Ascending aorta (tissue), 2 donors: ENCODE measurements around the gene TXLNB. TPM values are rescaled to one million over a fixed set of nuclear protein-coding genes. Genes with fewer than 3 reads are reported as not detected.
"Not testable (repeated sequence)": the region's sequence is repeated elsewhere in the genome, so short reads cannot be mapped to it uniquely, and the experiment has no call there.

ENCODE experiments used
- DNase-seq, 2 donors: peaks; one replicate each; pipeline ENCODE4 v3.0.0-alpha.2; 2019; ENCODE audit warnings: low spot score in 2 of 2
- H3K27ac ChIP-seq, 2 donors: fragments of 200-600 bp; sonication (generic); one replicate each; pipeline ENCODE4 v1.5.1; 2016 to 2017; ENCODE audit warnings: mild to moderate bottlenecking in 1 of 2
- H3K27me3 ChIP-seq: fragments of 200-600 bp; sonication (generic); one replicate; pipeline ENCODE4 v1.5.1; 2017
- H3K36me3 ChIP-seq, 2 donors: fragments of 200-600 bp; sonication (generic); one replicate each; pipeline ENCODE4 v1.5.1; 2016
- H3K4me1 ChIP-seq, 2 donors: fragments of 200-600 bp; sonication (generic); one replicate each; pipeline ENCODE4 v1.5.1; 2016 to 2017; ENCODE audit warnings: mild to moderate bottlenecking in 1 of 2
- H3K4me3 ChIP-seq, 2 donors: fragments of 200-600 bp; sonication (generic); one replicate each; pipeline ENCODE4 v1.5.1; 2016 to 2017; ENCODE audit warnings: mild to moderate bottlenecking in 1 of 2
- H3K9me3 ChIP-seq, 2 donors: fragments of 200-600 bp; sonication (generic); one replicate each; pipeline ENCODE4 v1.5.1; 2016
- intact Hi-C: fragments of 100-400 bp; cut with DNase I; formaldehyde crosslinking; loops from one replicate; pipeline ENCODE4 v1.15.1; 2023
- total RNA-seq: library from RNA; depleted of rRNA; stranded (reverse); fragments of >200 nt; gene quantifications from one replicate; pipeline ENCODE4 v1.1.0, GENCODE V29; 2016
- TF ChIP-seq, protein P1 (sequence below), 3 experiments: fragments of 200-600 bp in 2 of 3; fragments of 450-650 bp in 1 of 3; sonication (generic) in 2 of 3; IDR thresholded peaks; one replicate each; pipeline ENCODE4 v1.5.1; 2016 to 2019; ENCODE audit warnings: antibody characterized with exemption in 3 of 3, mild to moderate bottlenecking in 1 of 3, moderate library complexity in 1 of 3

The TXLNB gene
- total RNA-seq, 1 donor from 2014 or later, result not detected

DNA sequence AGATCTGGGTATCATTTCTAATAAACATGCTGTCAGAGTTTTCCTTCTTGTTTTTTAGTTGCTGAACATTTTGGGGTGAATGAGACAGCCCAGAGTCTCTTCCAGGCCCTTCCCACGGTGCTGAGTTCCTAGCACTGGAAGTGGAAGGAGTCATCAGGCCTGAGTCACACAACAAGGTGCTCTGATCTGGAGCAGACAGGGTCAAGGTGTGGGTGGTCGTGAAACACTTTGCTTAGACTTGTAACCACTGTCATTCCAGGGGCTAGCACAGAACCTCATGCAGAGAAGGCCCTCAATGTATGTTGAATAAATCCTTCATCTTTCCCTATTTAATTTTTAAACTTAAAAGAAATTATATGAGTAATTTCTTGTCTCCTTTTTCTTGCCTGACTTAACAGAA is 60.6 kb downstream of the TXLNB start:
- H3K4me1 ChIP-seq, result no peaks in the 10 kb centered on the region
- intact Hi-C loops, result loop anchor here (10.0 kb wide), 1 partner anchor 844 kb away; no protein-coding TSS in a partner anchor
- TF ChIP-seq, protein P1, sequence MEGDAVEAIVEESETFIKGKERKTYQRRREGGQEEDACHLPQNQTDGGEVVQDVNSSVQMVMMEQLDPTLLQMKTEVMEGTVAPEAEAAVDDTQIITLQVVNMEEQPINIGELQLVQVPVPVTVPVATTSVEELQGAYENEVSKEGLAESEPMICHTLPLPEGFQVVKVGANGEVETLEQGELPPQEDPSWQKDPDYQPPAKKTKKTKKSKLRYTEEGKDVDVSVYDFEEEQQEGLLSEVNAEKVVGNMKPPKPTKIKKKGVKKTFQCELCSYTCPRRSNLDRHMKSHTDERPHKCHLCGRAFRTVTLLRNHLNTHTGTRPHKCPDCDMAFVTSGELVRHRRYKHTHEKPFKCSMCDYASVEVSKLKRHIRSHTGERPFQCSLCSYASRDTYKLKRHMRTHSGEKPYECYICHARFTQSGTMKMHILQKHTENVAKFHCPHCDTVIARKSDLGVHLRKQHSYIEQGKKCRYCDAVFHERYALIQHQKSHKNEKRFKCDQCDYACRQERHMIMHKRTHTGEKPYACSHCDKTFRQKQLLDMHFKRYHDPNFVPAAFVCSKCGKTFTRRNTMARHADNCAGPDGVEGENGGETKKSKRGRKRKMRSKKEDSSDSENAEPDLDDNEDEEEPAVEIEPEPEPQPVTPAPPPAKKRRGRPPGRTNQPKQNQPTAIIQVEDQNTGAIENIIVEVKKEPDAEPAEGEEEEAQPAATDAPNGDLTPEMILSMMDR (IDR thresholded peaks at IDR 0.05), result no peak
- no peaks in the 10 kb centered on the region for H3K9me3 ChIP-seq
- no peak for DNase-seq
- no peak overlapping the region for H3K4me3 ChIP-seq
- H3K27me3 ChIP-seq, result no peaks in the 10 kb centered on the region
- H3K27ac ChIP-seq, result no peak overlapping the region
- H3K36me3 ChIP-seq, result no peaks in the 10 kb centered on the region

DNA sequence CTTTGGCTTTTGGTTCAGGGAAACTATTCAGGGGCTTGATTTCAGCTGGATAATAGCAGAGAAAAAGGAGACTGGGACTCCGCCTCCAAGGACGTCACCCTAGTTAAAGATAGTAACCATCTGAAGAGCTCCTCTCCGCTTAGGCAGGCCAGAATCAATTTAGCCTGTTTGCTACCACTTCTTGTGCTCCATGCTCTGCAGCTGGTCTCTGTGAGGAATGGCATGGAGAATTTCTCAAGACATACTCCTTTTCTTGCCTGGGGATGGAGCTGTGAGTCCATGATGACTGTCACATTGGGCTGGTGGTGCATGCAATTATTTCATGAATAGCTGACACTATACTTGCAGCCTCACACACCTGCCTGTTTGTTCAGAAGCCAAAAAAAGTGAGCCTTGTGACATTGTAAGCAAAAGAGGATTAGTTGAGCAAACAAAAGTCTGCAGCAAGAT is 61.4 kb downstream of the TXLNB start:
- DNase-seq, result no peak
- intact Hi-C loops, result loop anchor here (10.0 kb wide), 1 partner anchor 844 kb away; no protein-coding TSS in a partner anchor
- no peak overlapping the region for H3K27ac ChIP-seq
- no peaks in the 10 kb centered on the region for H3K9me3 ChIP-seq
- no peaks in the 10 kb centered on the region for H3K27me3 ChIP-seq
- no peaks in the 10 kb centered on the region for H3K4me1 ChIP-seq
- H3K36me3 ChIP-seq, result no peaks in the 10 kb centered on the region
- TF ChIP-seq, protein P1 (IDR thresholded peaks at IDR 0.05), result peak in 1 of 3 experiments; percentile 37
- no peak overlapping the region for H3K4me3 ChIP-seq

DNA sequence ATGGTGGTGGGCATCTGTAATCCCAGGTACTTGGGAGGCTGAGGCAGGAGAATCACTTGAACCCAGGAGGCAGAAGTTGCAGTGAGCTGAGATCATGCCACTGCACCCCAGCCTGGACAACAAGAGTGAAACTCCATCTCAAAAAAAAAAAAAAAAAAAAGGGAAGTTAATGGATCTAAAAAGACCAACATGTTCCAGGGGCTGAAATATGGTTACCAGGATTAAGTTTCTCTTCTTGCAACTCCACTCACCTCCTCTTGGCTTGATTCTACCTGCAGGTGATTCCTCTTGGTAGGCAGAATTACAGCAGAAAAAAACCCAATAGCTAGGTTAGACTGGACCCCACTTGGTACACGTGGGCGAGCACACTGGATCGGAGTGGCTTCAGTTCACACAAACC is 63.4 kb downstream of the TXLNB start:
- H3K27ac ChIP-seq, H3K36me3 ChIP-seq, H3K4me3 ChIP-seq, DNase-seq, H3K4me1 ChIP-seq, H3K27me3 ChIP-seq, intact Hi-C loops, H3K9me3 ChIP-seq: not testable (repeated sequence)

DNA sequence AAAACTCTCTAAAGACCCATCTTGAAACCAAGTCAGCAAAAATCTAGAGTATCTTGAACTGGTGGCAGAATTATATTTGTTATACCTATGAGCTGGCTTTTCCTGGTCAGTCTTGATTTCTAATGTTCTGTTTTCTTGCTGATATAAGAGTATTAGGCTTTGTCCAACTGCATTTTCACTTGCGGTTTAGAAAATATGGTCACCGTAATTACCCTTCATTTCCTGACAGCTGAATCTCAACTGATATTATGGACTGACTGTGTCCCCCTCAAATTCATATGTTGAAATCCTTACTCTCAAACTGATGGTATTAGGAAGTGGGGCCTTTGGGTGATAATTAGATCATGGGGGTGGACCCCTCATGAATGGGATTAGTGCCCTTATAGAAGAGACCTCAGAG is 72.1 kb downstream of the TXLNB start:
- H3K4me1 ChIP-seq, result peaks cover 0 to 7% of the 10 kb centered on the region in 2 donors
- no peak for DNase-seq
- no peaks in the 10 kb centered on the region for H3K9me3 ChIP-seq
- intact Hi-C loops, result loop anchor here (1.0 kb wide), 1 partner anchor 145 kb away; no protein-coding TSS in a partner anchor
- H3K27me3 ChIP-seq, result no peaks in the 10 kb centered on the region
- no peak overlapping the region for H3K4me3 ChIP-seq
- H3K27ac ChIP-seq, result peak overlapping the region; percentile 58 to 78
- no peaks in the 10 kb centered on the region for H3K36me3 ChIP-seq
- TF ChIP-seq, protein P1 (IDR thresholded peaks at IDR 0.05), result no peak

DNA sequence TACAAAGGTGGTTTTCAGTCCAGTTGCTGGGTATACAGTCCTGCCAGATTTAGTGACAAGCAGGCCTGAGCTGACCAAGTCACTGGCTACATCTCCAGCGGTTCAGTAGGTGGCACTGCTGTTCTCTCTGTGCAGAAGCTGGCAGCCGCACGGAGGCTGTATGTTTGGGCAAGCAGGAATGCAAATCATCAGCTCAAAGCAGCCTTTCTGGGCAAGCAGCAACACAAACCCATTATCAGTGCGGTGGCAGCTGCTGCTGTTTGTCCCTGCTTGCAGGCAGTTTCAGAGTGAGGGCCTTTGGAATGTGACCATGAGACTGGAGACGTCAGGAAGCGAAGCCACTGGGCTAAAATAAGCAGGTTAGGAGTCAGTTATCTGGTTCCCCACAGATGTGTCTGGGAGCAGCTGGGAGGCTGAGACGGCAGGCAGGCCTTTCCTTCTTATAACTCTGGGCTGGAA is 72.5 kb downstream of the TXLNB start:
- Histone ChIP-seq H3K27ac (peak overlapping the region; percentile 58 to 78), H3K4me3 (peak overlapping the region in 1 of 2 donors; percentile 30), H3K9me3 (no peaks in the 10 kb centered on the region), H3K4me1 (peaks cover 0 to 7% of the 10 kb centered on the region in 2 donors), H3K27me3 (no peaks in the 10 kb centered on the region), H3K36me3 (no peaks in the 10 kb centered on the region)
- TF ChIP-seq, protein P1 (IDR thresholded peaks at IDR 0.05), result peak; percentile 75 to 97 (median 90)
- intact Hi-C loops, result loop anchor here (1.0 kb wide), 1 partner anchor 145 kb away; no protein-coding TSS in a partner anchor
- DNase-seq, result peak; percentile 50 to 94

DNA sequence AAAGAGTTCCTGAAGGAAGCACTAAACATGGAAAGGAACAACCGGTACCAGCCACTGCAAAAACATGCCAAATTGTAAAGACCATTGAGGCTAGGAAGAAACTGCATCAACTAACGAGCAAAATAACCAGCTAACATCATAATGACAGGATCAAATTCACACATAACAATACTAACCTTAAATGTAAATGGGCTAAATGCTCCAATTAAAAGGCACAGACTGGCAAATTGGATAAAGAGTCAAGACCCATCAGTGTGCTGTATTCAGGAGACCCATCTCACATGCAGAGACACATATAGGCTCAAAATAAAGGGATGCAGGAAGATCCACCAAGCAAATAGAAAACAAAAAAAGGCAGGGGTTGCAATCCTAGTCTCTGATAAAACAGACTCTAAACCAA is 79.3 kb downstream of the TXLNB start:
- intact Hi-C loops, H3K36me3 ChIP-seq, H3K4me3 ChIP-seq, H3K4me1 ChIP-seq, DNase-seq, H3K27me3 ChIP-seq, H3K27ac ChIP-seq: not testable (repeated sequence)
- H3K9me3 ChIP-seq, result peaks cover 0 to 18% of the 10 kb centered on the region in 2 donors

DNA sequence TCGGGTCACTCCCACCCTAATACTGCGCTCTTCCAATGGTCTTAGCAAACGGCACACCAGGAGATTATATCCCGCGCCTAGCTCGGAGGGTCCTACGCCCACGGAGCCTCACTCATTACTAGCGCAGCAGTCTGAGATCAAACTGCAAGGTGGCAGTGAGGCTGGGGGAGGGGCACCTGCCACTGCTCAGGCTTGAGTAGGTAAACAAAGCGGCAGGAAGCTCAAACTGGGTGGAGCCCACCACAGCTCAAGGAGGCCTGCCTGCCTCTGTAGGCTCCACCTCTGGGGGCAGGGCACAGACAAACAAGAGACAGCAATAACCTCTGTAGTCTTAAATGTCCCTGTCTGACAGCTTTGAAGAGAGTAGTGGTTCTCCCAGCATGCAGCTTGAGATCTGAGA is 81.0 kb downstream of the TXLNB start:
- H3K4me1 ChIP-seq, DNase-seq, intact Hi-C loops, H3K4me3 ChIP-seq, H3K27ac ChIP-seq, H3K36me3 ChIP-seq, H3K27me3 ChIP-seq: not testable (repeated sequence)
- peaks cover 0 to 28% of the 10 kb centered on the region in 2 donors for H3K9me3 ChIP-seq
